NT2/D1 (cell line): ENCODE measurements around the gene DSCAML1.

Experiments
- DNase-seq: peaks from one replicate; pipeline ENCODE4 v3.0.0-alpha.2; 2011; ENCODE audit warnings: low read depth, low spot score
- H3K27me3 ChIP-seq: 2 replicates; pipeline ENCODE4 v1.6.0; 2011; ENCODE audit warnings: mild to moderate bottlenecking; ENCODE audit not compliant: insufficient read length, insufficient read depth
- H3K36me3 ChIP-seq: 2 replicates; pipeline ENCODE4 v1.6.1; 2011; ENCODE audit warnings: mild to moderate bottlenecking, low read length, mixed read lengths; ENCODE audit not compliant: insufficient read depth, insufficient read length
- H3K4me1 ChIP-seq: 2 replicates; pipeline ENCODE4 v1.5.1; 2011; ENCODE audit not compliant: insufficient read depth, insufficient read length
- H3K4me3 ChIP-seq: 2 replicates; pipeline ENCODE4 v1.5.1; 2011; ENCODE audit warnings: low read depth; ENCODE audit not compliant: insufficient read length
- H3K9ac ChIP-seq: 2 replicates; pipeline ENCODE4 v1.6.0; 2011; ENCODE audit warnings: low read depth; ENCODE audit not compliant: insufficient read length
- H3K9me3 ChIP-seq: 2 replicates; pipeline ENCODE4 v1.5.1; 2011; ENCODE audit warnings: mild to moderate bottlenecking, low read length; ENCODE audit not compliant: insufficient read depth
- SUZ12 ChIP-seq: IDR thresholded peaks from 2 replicates; pipeline ENCODE4 v1.6.1; 2011; ENCODE audit not compliant: insufficient read length, insufficient read depth; ENCODE audit errors: extremely low read depth
- YY1 ChIP-seq: IDR thresholded peaks from 2 replicates; pipeline ENCODE4 v1.6.1; 2011; ENCODE audit not compliant: insufficient read length, insufficient read depth
- ZNF274 ChIP-seq: IDR thresholded peaks from 2 replicates; pipeline ENCODE4 v1.6.1; 2011; ENCODE audit warnings: mild to moderate bottlenecking, low read depth, low read length

DSCAML1 gene

DNA sequence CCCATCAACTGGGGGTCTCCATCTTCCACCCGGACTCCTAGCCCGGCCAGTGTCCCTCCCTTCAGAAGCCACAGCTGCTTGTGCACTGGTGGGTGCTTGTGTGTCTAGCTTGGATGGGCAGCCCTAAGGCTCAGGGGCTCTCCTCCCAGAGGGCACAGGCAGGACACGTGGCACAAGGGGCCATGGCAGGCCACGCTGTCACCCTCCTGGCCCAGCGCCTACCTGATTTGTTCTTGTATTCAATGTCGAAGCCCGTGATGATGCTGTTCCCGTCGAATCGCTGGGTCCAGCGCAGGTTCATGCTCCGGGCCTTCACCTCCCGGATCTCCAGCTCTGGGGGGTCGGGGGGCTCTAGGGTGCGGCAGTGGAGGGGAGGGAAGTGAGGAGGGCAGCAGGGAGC is 316.8 kb downstream of the DSCAML1 start:
- Histone ChIP-seq H3K36me3 (no peaks in the 10 kb centered on the region), H3K4me1 (peaks cover 5% of the 10 kb centered on the region), H3K4me3 (no peak overlapping the region), H3K9ac (no peak overlapping the region), H3K27me3 (peaks cover 8% of the 10 kb centered on the region), H3K9me3 (no peaks in the 10 kb centered on the region)
- no peak for DNase-seq
- no peak for TF ChIP-seq SUZ12
- no peak for TF ChIP-seq YY1
- no peak for TF ChIP-seq ZNF274

DNA sequence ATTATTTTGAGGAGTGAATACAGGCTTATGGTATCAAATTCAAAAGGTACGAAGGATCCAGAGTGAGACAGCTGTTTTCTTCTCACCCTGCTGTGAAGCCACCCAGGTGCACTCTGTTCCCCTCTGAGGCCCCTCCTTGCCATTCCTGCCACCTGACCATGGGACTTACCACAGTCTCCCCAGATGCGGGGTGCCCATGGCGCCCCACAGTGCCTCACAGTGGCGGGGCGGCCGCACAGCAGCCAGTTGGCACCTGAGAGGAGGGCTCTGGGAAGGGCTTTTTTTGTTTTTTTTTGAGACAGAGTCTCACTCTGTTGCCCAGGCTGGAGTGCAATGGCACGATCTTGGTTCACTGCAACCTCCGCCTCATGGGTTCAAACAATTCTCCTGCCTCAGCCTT is 317.6 kb downstream of the DSCAML1 start:
- Histone ChIP-seq H3K4me3 (no peak overlapping the region), H3K36me3 (no peaks in the 10 kb centered on the region), H3K9me3 (no peaks in the 10 kb centered on the region), H3K9ac (no peak overlapping the region), H3K27me3 (peaks cover 8% of the 10 kb centered on the region), H3K4me1 (peaks cover 2% of the 10 kb centered on the region)
- TF ChIP-seq SUZ12 = no peak
- TF ChIP-seq ZNF274 = no peak
- no peak for TF ChIP-seq YY1
- no peak for DNase-seq

- Histone ChIP-seq H3K9ac (no peak overlapping the region), H3K9me3 (no peaks in the 10 kb centered on the region), H3K36me3 (no peaks in the 10 kb centered on the region), H3K4me1 (peaks cover under 1% of the 10 kb centered on the region), H3K27me3 (peaks cover 8% of the 10 kb centered on the region), H3K4me3 (no peak overlapping the region)
- no peak for TF ChIP-seq ZNF274
- DNase-seq = no peak
Measured at GRCh38 chr11:117478926-117479325, 318.1 kb downstream of the DSCAML1 start.

DNA sequence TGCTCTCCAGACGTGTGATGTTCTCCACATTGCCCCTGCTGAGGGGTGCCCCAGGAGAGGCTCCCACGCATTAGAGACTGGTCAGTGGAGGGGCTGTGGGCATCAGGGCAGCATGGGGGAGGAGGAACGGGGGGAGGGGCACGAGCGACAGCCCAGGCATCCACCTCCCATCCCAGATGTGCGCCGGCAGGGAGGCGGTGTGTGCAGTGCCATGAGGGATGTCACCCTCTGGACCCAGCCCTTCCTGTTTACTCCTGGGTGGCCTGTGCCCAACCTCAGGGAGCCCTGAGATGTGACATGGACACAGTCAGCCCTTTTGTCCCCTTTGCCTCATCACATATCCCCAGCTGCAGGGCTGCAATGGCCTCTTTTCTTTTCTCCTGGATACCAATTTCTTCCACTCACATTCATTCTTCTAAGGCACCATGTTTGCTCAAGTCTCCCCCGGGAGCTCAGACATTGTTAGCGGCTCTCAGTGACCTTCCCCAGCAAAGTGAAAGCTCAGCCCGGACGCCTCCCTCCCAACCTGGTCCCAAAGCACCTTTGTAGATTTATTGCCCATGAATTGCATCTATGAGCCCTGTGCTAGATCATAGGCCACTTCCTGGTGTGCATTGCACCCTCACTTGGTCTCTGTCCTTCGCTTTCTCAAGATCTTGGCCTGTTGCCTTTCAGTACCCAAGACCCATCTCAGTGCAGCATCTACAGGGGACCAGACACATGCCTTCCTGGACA is 318.7 kb downstream of the DSCAML1 start:
- no peaks in the 10 kb centered on the region for H3K9me3 ChIP-seq
- H3K9ac ChIP-seq = no peak overlapping the region
- peaks cover 3% of the 10 kb centered on the region for H3K4me1 ChIP-seq
- DNase-seq = no peak
- TF ChIP-seq SUZ12 = no peak
- no peak for TF ChIP-seq YY1
- TF ChIP-seq ZNF274 = no peak
- no peaks in the 10 kb centered on the region for H3K36me3 ChIP-seq
- H3K4me3 ChIP-seq = no peak overlapping the region
- peaks cover 8% of the 10 kb centered on the region for H3K27me3 ChIP-seq

DNA sequence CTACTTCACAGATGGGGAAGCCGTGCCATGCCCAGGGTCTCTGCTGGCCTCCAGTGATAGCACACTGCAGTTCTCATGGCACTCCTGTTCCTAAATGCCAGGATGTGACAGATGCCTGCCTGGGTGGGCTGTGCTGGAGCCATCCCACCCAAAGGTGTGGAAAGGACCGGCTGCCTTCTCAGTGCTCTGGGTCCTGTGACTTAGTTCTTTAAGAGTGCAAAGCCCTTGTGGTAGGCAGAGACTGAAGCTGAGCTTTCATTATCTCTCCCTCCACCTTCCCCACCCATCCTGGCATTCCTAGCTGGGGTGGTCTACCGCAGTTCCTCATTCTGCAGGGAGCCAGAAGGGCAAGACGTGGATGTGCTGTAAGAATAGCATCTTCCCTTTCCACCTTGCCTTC is 319.3 kb downstream of the DSCAML1 start:
- no peaks in the 10 kb centered on the region for H3K36me3 ChIP-seq

DNA sequence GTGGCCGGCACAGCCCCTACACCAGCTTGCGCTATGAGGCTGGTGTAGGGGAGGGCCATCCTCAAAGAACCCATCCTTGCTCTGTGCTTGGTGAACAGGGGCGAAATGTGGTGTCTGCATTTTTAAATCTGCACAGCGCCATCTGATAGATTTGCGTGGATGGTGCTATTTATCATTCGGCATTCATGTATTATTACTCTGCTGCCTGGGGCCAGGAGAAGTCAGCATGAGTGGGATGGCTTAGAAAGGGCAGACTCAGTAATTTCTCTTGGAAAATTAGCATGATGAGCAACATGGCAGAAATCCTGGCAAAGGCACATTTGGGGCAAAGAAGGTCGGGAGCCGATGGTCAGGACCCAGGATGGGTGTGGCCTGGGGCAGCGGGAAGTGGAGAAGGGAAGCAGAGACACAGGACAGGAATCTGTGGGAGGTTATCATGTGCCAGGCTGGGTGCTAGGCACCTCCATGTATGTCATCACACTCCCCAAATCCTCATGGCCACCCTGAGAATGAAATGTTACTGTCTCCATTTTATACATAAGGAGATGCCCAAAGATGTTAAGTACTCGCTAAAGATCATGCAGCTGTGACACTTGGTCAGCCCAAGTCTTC is 320.4 kb downstream of the DSCAML1 start:
- Histone ChIP-seq H3K9ac (no peak overlapping the region), H3K27me3 (peaks cover 8% of the 10 kb centered on the region), H3K9me3 (no peaks in the 10 kb centered on the region), H3K4me3 (no peak overlapping the region), H3K4me1 (peaks cover 3% of the 10 kb centered on the region), H3K36me3 (no peaks in the 10 kb centered on the region)
- TF ChIP-seq SUZ12 (no peak), ZNF274 (no peak), YY1 (no peak)
- no peak for DNase-seq

More for the DNA sequence above, 319.3 kb downstream of the DSCAML1 start:
- TF ChIP-seq YY1 (no peak), ZNF274 (no peak), SUZ12 (no peak)
- DNase-seq = no peak
- Histone ChIP-seq H3K9me3 (no peaks in the 10 kb centered on the region), H3K9ac (no peak overlapping the region), H3K4me3 (no peak overlapping the region), H3K27me3 (peaks cover 8% of the 10 kb centered on the region), H3K4me1 (peaks cover 3% of the 10 kb centered on the region)

DNA sequence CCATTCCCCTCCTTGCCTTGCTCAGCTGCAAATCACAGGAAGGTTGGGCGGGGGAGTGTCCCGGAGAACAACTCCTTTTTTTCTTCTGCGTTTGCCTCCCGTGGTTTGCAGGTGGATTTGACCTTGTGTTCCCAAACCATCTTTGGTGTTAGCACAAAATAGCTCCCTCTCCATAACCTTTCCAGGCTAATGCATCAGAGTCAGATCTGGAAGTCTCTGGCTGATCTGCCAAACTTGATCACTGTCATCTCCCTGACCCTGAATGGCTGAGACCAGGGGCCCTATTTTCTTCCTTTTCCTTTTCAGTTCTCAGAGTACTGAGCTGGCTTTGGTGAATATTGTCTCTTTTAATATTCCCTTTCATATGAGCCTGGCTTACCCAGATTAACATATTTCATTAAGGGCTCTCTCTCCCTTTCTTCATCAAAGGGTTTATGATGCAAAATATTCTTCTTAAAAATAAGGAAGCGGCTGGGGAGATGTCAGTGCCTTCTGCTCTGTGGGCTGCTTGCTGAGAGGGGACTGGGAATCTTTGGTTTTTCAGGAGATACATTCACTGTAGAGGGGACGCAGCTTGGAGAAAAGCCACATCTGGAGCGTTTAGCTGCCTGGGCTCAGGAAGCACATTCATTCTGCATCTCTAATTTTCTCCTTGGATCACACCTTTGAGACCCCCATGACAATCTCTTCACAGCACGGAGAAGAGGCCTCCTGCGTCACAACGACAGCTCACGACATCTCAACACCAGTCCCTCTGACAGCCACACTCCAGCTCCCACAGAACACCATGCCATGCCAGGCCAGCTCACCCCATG is 321.1 kb downstream of the DSCAML1 start:
- Histone ChIP-seq H3K9me3 (no peaks in the 10 kb centered on the region), H3K36me3 (no peaks in the 10 kb centered on the region), H3K4me3 (no peak overlapping the region), H3K9ac (no peak overlapping the region), H3K27me3 (peaks cover 8% of the 10 kb centered on the region), H3K4me1 (peaks cover 3% of the 10 kb centered on the region)
- DNase-seq = no peak
- TF ChIP-seq SUZ12 (no peak), YY1 (no peak), ZNF274 (no peak)
